ENCODE results near the gene CAB39L.

DNA sequence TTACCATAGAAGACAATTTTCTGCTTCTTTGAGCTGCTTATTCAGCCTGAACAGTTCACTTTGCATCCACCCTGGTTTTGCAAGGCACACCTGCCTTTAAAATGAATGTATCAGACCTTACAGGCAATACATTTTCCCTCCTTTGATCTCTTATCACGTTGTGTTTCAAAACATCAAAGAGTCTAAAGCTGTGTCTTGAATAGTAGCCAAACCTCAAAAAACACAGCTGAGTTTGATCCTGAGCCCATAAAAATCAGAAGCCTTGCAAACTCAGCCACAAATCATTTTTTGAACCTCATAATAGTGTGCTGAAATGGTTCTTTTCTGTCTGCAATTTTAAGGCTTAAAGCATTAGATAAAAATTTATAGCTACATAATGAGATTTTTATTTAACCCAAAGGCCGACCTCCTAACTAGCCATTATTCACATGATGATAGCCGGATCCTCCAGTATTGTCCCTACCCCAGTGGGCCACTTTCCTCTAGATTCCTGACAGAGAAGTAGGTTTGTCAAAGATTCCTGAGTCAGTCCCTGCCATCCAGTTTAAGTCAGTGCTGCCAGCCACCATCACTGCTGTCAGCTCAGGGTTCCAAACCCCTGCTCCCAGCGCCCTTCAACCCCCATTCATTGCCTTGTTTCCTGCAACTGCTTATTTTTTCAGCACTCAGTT lies 71.8 kb downstream of the CAB39L start:
- TF ChIP-seq, protein P1, sequence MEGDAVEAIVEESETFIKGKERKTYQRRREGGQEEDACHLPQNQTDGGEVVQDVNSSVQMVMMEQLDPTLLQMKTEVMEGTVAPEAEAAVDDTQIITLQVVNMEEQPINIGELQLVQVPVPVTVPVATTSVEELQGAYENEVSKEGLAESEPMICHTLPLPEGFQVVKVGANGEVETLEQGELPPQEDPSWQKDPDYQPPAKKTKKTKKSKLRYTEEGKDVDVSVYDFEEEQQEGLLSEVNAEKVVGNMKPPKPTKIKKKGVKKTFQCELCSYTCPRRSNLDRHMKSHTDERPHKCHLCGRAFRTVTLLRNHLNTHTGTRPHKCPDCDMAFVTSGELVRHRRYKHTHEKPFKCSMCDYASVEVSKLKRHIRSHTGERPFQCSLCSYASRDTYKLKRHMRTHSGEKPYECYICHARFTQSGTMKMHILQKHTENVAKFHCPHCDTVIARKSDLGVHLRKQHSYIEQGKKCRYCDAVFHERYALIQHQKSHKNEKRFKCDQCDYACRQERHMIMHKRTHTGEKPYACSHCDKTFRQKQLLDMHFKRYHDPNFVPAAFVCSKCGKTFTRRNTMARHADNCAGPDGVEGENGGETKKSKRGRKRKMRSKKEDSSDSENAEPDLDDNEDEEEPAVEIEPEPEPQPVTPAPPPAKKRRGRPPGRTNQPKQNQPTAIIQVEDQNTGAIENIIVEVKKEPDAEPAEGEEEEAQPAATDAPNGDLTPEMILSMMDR (IDR thresholded peaks at IDR 0.05) = no peak
- no peak for TF ChIP-seq POLR2A (IDR thresholded peaks at IDR 0.05)
